CD4-positive, alpha-beta memory T cell (primary cell): ENCODE data around the gene RBM19. TPM values are rescaled to one million over a fixed set of nuclear protein-coding genes. Genes with fewer than 3 reads are reported as not detected.

Experiments
- CTCF ChIA-PET: fragments of 350-600 bp; sonication (Branson Sonifier 250); formaldehyde crosslinking; loops from one replicate; lab custom pipeline; 2021; ENCODE audit warnings: inconsistent platforms; ENCODE audit not compliant: partially characterized antibody; lab: Charles Lee
- POLR2A ChIA-PET: fragments of 350-600 bp; sonication (Branson Sonifier 250); formaldehyde crosslinking; loops from one replicate; lab custom pipeline; 2021; ENCODE audit not compliant: partially characterized antibody; lab: Charles Lee
- DNase-seq, 5 donors: peaks; one replicate each; pipeline versions ENCODE4 v3.0.0 to v3.0.0-alpha.2; 2020 to 2022; ENCODE audit warnings: mixed read lengths in 1 of 5
- H3K27ac ChIP-seq: one replicate; pipeline ENCODE4 v1.7.0; 2013; ENCODE audit warnings: low read depth, low read length
- H3K27me3 ChIP-seq: 2 replicates; pipeline ENCODE4 v1.7.0; 2013; ENCODE audit warnings: mild to moderate bottlenecking, low read length, moderate library complexity; ENCODE audit not compliant: insufficient read depth
- H3K36me3 ChIP-seq: 2 replicates; pipeline ENCODE4 v1.7.0; 2013; ENCODE audit warnings: mild to moderate bottlenecking, low read length, moderate library complexity; ENCODE audit not compliant: insufficient read depth
- H3K4me1 ChIP-seq: 2 replicates; pipeline ENCODE4 v1.7.0; 2013; ENCODE audit warnings: mild to moderate bottlenecking, low read length, moderate library complexity; ENCODE audit not compliant: insufficient read depth
- H3K4me3 ChIP-seq, 2 donors: one replicate each; pipeline ENCODE4 v1.7.0; 2013; ENCODE audit warnings: low read length in 2 of 2, mild to moderate bottlenecking in 1 of 2
- H3K9me3 ChIP-seq, 2 donors: one replicate each; pipeline ENCODE4 v1.7.0; 2013; ENCODE audit warnings: low read length in 2 of 2, control low read depth in 1 of 2; ENCODE audit not compliant: control insufficient read depth in 1 of 2
- H3K27ac Mint-ChIP-seq, 7 donors: one replicate each; pipeline ENCODE4 v1.8.0; 2020 to 2021; ENCODE audit warnings: mixed read lengths in 7 of 7, mild to moderate bottlenecking in 6 of 7, inconsistent platforms in 3 of 7, moderate library complexity in 3 of 7
- H3K27me3 Mint-ChIP-seq, 2 donors: one replicate each; pipeline ENCODE4 v1.8.0; 2020 to 2021; ENCODE audit warnings: mixed read lengths in 2 of 2
- H3K36me3 Mint-ChIP-seq, 2 donors: one replicate each; pipeline ENCODE4 v1.8.0; 2020 to 2021; ENCODE audit warnings: mixed read lengths in 2 of 2, inconsistent platforms in 1 of 2, mild to moderate bottlenecking in 1 of 2
- H3K4me1 Mint-ChIP-seq, 4 donors: one replicate each; pipeline ENCODE4 v1.8.0; 2020 to 2021; ENCODE audit warnings: mixed read lengths in 4 of 4, mild to moderate bottlenecking in 1 of 4
- H3K4me3 Mint-ChIP-seq, 8 donors: one replicate each; pipeline ENCODE4 v1.8.0; 2020 to 2021; ENCODE audit warnings: mixed read lengths in 8 of 8, mild to moderate bottlenecking in 7 of 8, moderate library complexity in 6 of 8, inconsistent platforms in 3 of 8
- H3K9me3 Mint-ChIP-seq, 8 donors: one replicate each; pipeline ENCODE4 v1.8.0; 2020 to 2021; ENCODE audit warnings: mixed read lengths in 8 of 8, mild to moderate bottlenecking in 5 of 8, inconsistent platforms in 3 of 8, moderate library complexity in 1 of 8
- intact Hi-C: fragments of 100-400 bp; cut with micrococcal nuclease; formaldehyde crosslinking; loops from one replicate; pipeline ENCODE4 v1.15.1; 2023
- polyA plus RNA-seq, 2 donors: library from polyadenylated mRNA; unstranded; fragments of 300-500 nt; fragmentation: Illumina TruSeq; gene quantifications; one replicate each; pipeline ENCODE4 v1.2.3, GENCODE V29; 2021
- total RNA-seq, 2 experiments: library from RNA; stranded (reverse); gene quantifications; one replicate each; pipeline ENCODE4 v1.2.3, GENCODE V29; 2021

RBM19 gene
- total and polyA plus RNA-seq, 4 experiments from 2014 or later = 2.9 to 78.4 (median 42.4) TPM

DNA sequence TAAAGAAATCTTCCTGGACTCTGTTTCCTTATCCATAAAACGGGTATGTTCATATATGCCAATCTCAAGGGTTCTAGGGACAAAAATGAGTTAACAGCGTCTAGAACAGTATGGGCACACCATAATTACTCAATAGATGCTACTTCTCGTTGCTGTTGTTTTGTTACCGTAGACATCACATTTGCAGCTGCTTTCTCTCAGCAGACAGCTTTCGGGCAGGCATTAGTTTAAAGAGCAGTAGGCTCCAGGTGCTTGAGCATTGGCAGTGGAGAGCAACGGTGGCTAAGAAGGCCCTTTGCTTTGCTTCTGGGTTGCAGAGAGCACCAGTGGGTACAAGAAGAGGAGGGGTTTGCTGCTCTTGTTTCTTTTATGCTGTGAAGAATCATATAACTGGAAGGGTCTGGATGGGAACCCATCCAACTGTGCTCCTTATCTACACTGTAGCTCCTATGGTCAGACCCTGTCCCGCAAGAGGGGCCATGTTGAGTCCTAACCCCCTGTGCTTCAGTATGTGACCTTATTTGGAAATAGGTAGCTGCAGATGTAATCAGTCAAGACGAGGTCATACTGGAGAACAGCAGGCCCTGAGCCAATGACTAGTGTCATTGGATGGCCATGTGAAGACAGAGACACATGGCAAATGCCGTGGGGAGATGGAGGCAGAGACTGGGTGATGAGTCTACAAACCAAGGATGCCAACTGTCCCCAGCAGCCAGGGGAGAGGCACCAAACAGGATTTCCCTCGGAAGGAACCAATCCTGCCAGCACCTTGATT is 120.0 kb downstream of the RBM19 start:
- POLR2A ChIA-PET = no interaction called here
- H3K4me3 ChIP-seq = no peak overlapping the region
- H3K4me1 ChIP-seq = no peaks in the 10 kb centered on the region
- no peaks in the 10 kb centered on the region for H3K9me3 Mint-ChIP-seq
- intact Hi-C loops = no loop called here
- H3K4me3 Mint-ChIP-seq = no peak overlapping the region
- peak overlapping the region in 1 of 7 donors; percentile 55 for H3K27ac Mint-ChIP-seq
- no peaks in the 10 kb centered on the region for H3K9me3 ChIP-seq
- H3K36me3 ChIP-seq = peaks cover 14% of the 10 kb centered on the region
- CTCF ChIA-PET = interaction anchor here (0.8 kb wide), 1 partner anchor 18 kb away, joined by 3 read pairs; no protein-coding TSS in a partner anchor
- no peaks in the 10 kb centered on the region for H3K27me3 ChIP-seq
- DNase-seq = no peak
- H3K27me3 Mint-ChIP-seq = no peaks in the 10 kb centered on the region
- no peak overlapping the region for H3K27ac ChIP-seq
- H3K4me1 Mint-ChIP-seq = peaks cover 0 to 2% (median 0%) of the 10 kb centered on the region in 4 donors
- peaks cover 46 to 63% of the 10 kb centered on the region in 2 donors for H3K36me3 Mint-ChIP-seq

DNA sequence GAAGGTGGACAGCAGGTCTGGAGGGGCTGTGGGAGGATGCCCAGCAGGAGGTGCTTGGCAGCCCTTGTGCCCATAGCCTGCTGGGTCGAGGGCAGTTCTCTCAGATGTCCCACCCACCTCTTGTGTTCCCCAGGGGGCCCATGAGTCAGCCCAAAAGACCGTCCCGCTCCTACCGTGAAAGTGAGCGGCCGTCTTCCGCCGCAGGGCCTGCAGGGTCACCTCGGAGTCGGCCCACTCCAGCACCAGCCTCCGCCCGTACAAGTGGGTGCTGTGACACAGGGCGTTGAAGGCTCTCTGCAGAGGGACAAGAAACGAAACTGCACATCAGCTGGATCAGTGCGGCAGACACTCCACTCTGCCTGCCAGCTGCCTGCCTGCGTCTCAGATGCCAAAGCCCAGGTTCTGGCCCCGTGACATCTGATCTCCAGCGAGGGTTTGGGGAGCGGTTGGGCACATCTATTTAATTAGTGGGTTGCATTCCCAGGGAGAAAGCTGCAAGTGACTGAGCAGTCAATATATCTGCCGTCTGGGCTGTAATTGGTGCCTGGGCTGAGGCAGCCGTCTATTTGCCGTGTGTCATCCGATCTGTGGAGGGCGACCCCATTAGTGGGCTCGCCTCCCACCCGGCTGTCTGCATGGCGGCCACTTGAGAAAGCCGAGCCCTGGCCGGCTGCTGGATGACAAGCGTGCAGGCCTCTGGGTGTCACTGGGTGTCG is 121.5 kb downstream of the RBM19 start:
- ChIA-PET POLR2A (no interaction called here), CTCF (no interaction called here)
- Mint-ChIP-seq H3K4me1 (peaks cover 0 to 3% (median under 1%) of the 10 kb centered on the region in 4 donors), H3K4me3 (no peak overlapping the region), H3K9me3 (no peaks in the 10 kb centered on the region), H3K36me3 (peaks cover 49 to 71% of the 10 kb centered on the region in 2 donors), H3K27ac (no peak overlapping the region), H3K27me3 (no peaks in the 10 kb centered on the region)
- Histone ChIP-seq H3K9me3 (no peaks in the 10 kb centered on the region), H3K4me1 (no peaks in the 10 kb centered on the region), H3K36me3 (peaks cover 16% of the 10 kb centered on the region), H3K27ac (no peak overlapping the region), H3K4me3 (no peak overlapping the region), H3K27me3 (no peaks in the 10 kb centered on the region)
- no peak for DNase-seq
- intact Hi-C loops = no loop called here

- Mint-ChIP-seq H3K9me3 (no peaks in the 10 kb centered on the region), H3K4me1 (peaks cover 0 to 7% (median 3%) of the 10 kb centered on the region in 4 donors), H3K27ac (no peak overlapping the region), H3K4me3 (no peak overlapping the region), H3K27me3 (no peaks in the 10 kb centered on the region), H3K36me3 (peaks cover 36 to 60% of the 10 kb centered on the region in 2 donors)
- no peaks in the 10 kb centered on the region for H3K9me3 ChIP-seq
- no peaks in the 10 kb centered on the region for H3K27me3 ChIP-seq
- no peak overlapping the region for H3K27ac ChIP-seq
- H3K4me3 ChIP-seq = no peak overlapping the region
- no peaks in the 10 kb centered on the region for H3K4me1 ChIP-seq
- no peak for DNase-seq
- intact Hi-C loops = no loop called here
- ChIA-PET POLR2A (no interaction called here), CTCF (no interaction called here)
- peaks cover 16% of the 10 kb centered on the region for H3K36me3 ChIP-seq
Measured at GRCh38 chr12:113842699-113843098, 123.4 kb downstream of the RBM19 start.

DNA sequence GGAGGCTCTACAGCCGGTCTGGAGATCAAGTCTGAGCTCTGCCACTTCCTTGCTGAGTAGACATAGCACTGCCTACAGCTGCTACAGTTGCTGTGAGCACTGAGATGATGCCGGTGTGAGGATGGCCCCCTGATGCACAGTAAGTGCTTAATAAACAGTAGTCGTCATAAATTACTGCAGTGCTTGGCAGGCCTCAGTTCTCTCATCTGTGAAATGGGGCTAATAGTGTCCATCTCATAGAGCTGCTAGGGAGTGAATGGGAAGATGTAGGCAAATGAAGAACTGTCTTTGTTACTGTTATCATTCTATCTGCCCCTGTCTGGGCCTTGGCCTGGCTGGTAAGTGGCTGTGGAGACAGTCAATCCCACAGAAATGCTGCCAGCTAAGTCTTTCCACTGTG is 124.3 kb downstream of the RBM19 start:
- no peaks in the 10 kb centered on the region for H3K4me1 ChIP-seq
- peaks cover 0 to 7% (median 3%) of the 10 kb centered on the region in 4 donors for H3K4me1 Mint-ChIP-seq
- no peak for DNase-seq
- no peak overlapping the region for H3K27ac Mint-ChIP-seq
- no peaks in the 10 kb centered on the region for H3K27me3 ChIP-seq
- H3K36me3 ChIP-seq = peaks cover 16% of the 10 kb centered on the region
- H3K4me3 ChIP-seq = no peak overlapping the region
- peaks cover 29 to 59% of the 10 kb centered on the region in 2 donors for H3K36me3 Mint-ChIP-seq
- peaks cover 0 to 2% (median 0%) of the 10 kb centered on the region in 8 donors for H3K9me3 Mint-ChIP-seq
- H3K9me3 ChIP-seq = no peaks in the 10 kb centered on the region
- no peak overlapping the region for H3K27ac ChIP-seq
- H3K4me3 Mint-ChIP-seq = no peak overlapping the region
- intact Hi-C loops = no loop called here
- H3K27me3 Mint-ChIP-seq = no peaks in the 10 kb centered on the region
- ChIA-PET CTCF (interaction anchor here (1.1 kb wide), 1 partner anchor 20 kb away, joined by 3 read pairs; no protein-coding TSS in a partner anchor), POLR2A (no interaction called here)

DNA sequence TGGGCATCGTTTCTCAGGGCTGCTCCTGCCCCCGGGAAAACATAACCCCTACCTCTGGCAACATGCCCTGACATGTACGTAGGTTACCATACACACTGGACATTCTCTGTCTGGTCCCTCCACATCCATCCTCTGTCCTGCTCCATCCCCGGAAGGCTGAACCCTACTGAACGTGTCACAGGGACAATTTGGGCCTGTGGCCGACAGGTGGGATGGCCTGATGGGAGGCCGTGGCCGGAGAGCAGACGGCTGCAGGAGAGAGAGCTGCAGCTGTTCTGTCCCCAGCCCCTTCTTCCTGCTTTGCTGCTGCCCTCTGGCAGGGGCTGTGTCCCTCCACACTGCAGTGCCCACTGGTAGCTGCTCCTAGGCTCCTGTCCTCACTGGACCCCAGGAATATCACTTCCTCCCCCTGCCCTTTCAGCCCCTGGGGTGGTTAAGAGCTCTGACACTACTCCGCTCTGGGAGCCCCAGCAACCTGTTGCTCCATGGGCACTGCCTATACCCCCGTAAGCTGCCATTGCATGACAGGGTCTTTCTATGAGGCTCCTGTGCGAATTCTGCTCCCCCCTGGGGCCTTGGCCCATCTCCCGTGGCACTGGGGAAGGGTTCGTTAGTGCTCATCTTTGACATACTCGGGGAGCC is 125.6 kb downstream of the RBM19 start:
- intact Hi-C loops = no loop called here
- Histone ChIP-seq H3K27me3 (no peaks in the 10 kb centered on the region), H3K27ac (no peak overlapping the region), H3K4me3 (no peak overlapping the region), H3K4me1 (no peaks in the 10 kb centered on the region), H3K9me3 (no peaks in the 10 kb centered on the region), H3K36me3 (peaks cover 16% of the 10 kb centered on the region)
- ChIA-PET POLR2A (no interaction called here), CTCF (no interaction called here)
- Mint-ChIP-seq H3K27ac (no peak overlapping the region), H3K4me3 (no peak overlapping the region), H3K9me3 (peaks cover 0 to 2% (median 0%) of the 10 kb centered on the region in 8 donors), H3K4me1 (peaks cover 0 to 7% (median 3%) of the 10 kb centered on the region in 4 donors), H3K27me3 (no peaks in the 10 kb centered on the region), H3K36me3 (peaks cover 22 to 50% of the 10 kb centered on the region in 2 donors)
- DNase-seq = no peak

GRCh38 chr12:113838896-113839295 is 127.2 kb downstream of the RBM19 start:
- H3K36me3 ChIP-seq = peaks cover 8% of the 10 kb centered on the region
- no peaks in the 10 kb centered on the region for H3K27me3 ChIP-seq
- intact Hi-C loops = no loop called here
- ChIA-PET CTCF (no interaction called here), POLR2A (no interaction called here)
- Mint-ChIP-seq H3K4me1 (peaks cover 0 to 7% (median 2%) of the 10 kb centered on the region in 4 donors), H3K9me3 (peaks cover 0 to 2% (median 0%) of the 10 kb centered on the region in 8 donors), H3K4me3 (peak overlapping the region in 1 of 8 donors; percentile 20), H3K27ac (peak overlapping the region in 1 of 7 donors; percentile 29), H3K36me3 (peaks cover 22 to 43% of the 10 kb centered on the region in 2 donors), H3K27me3 (no peaks in the 10 kb centered on the region)
- no peaks in the 10 kb centered on the region for H3K4me1 ChIP-seq
- H3K27ac ChIP-seq = no peak overlapping the region
- DNase-seq = no peak
- no peak overlapping the region for H3K4me3 ChIP-seq
- no peaks in the 10 kb centered on the region for H3K9me3 ChIP-seq
